HepG2 (cell line): Measurements from ENCODE around the gene ECEL1. TPM values are rescaled to one million over a fixed set of nuclear protein-coding genes. Genes with fewer than 3 reads are reported as not detected.
A peak's percentile ranks its signal among the peaks of the same experiment; 100 is the strongest.

ENCODE experiments used
- ATAC-seq: fragments of 200-7000 bp; cut with Tn5 transposase; 3 replicates; pipeline ENCODE4 v1.9.1; 2020; ENCODE audit warnings: mild to moderate bottlenecking, moderate library complexity
- BruUV-seq: library from RNA; stranded (reverse); fragments of 400-500 nt; replicated peaks from 2 replicates; lab custom pipeline; 2021; lab: Mats Ljungman, UMichigan
- CTCF ChIA-PET: fragments of 300-600 bp; formaldehyde crosslinking; extraction: SDS; loops from one replicate; lab custom pipeline; 2021; ENCODE audit warnings: low total read pairs, inconsistent platforms, low intra/inter-chr PET ratio; lab: Yijun Ruan, JAX
- POLR2A ChIA-PET: fragments of 350-600 bp; sonication (Branson Sonifier 250); formaldehyde crosslinking; loops from one replicate; lab custom pipeline; 2020; ENCODE audit warnings: antibody characterized with exemption, inconsistent platforms; lab: Yijun Ruan, JAX
- DNase-seq: peaks from one replicate; pipeline ENCODE4 v3.0.0-alpha.2; 2015; ENCODE audit warnings: low spot score
- FAIRE-seq: peaks from 3 replicates; lab custom pipeline; 2011; peaks lifted over from hg19 to GRCh38; lab: Jason Lieb, UNC
- H2AFZ ChIP-seq: one replicate; pipeline ENCODE4 v1.6.1; 2011; ENCODE audit warnings: low read length, inconsistent platforms
- H3K27ac ChIP-seq: fragments of 300-600 bp; 3 replicates; pipeline ENCODE4 v1.8.0; 2011; ENCODE audit warnings: mixed run types, mild to moderate bottlenecking, mixed read lengths, low read length, inconsistent platforms; ENCODE audit not compliant: insufficient read depth; ENCODE audit errors: extremely low read length
- H3K27me3 ChIP-seq, 2 experiments: fragments of 200-600 bp in 1 of 2; 2 replicates in 1 of 2; 3 replicates in 1 of 2; pipeline versions ENCODE4 v1.6.0 to v1.8.0; 2011; ENCODE audit warnings: low read length in 2 of 2, mild to moderate bottlenecking in 2 of 2, moderate library complexity in 2 of 2, inconsistent platforms in 1 of 2; ENCODE audit not compliant: insufficient read depth in 2 of 2, control insufficient read depth in 1 of 2
- H3K36me3 ChIP-seq, 2 experiments: fragments of 200-600 bp in 1 of 2; replicated peaks in 1 of 2; 2 replicates in 1 of 2; 3 replicates in 1 of 2; pipeline versions ENCODE4 v1.5.1 to v1.8.0; 2011; ENCODE audit warnings: low read length in 2 of 2, inconsistent platforms in 1 of 2; ENCODE audit not compliant: insufficient read depth in 2 of 2, control insufficient read depth in 1 of 2
- H3K4me1 ChIP-seq: 2 replicates; pipeline ENCODE4 v1.5.1; 2012; ENCODE audit warnings: low read length, inconsistent platforms; ENCODE audit not compliant: insufficient read depth
- H3K4me2 ChIP-seq: 2 replicates; pipeline ENCODE4 v1.6.0; 2011; ENCODE audit warnings: low read depth, low read length, inconsistent platforms
- H3K4me3 ChIP-seq, 3 experiments: fragments of 200-600 bp in 1 of 3; sonication (generic), shearing (Covaris generic) in 1 of 3; replicated peaks in 1 of 3; 2 replicates each; pipeline ENCODE4 v1.5.1; 2011 to 2016; ENCODE audit warnings: low read length in 3 of 3, inconsistent platforms in 2 of 3, low read depth in 2 of 3, mild to moderate bottlenecking in 2 of 3, control low read depth in 1 of 3, mixed read lengths in 1 of 3; ENCODE audit not compliant: insufficient read depth in 1 of 3
- H3K79me2 ChIP-seq: one replicate; pipeline ENCODE4 v1.6.1; 2011; ENCODE audit warnings: low read length, inconsistent platforms; ENCODE audit not compliant: insufficient read depth
- H3K9ac ChIP-seq: 2 replicates; pipeline ENCODE4 v1.6.0; 2011; ENCODE audit warnings: mild to moderate bottlenecking, low read depth, low read length, inconsistent platforms; ENCODE audit not compliant: insufficient read depth
- H3K9me3 ChIP-seq: 2 replicates; pipeline ENCODE4 v1.5.1; 2012; ENCODE audit warnings: mild to moderate bottlenecking, low read length
- H4K20me1 ChIP-seq: 2 replicates; pipeline ENCODE4 v1.6.0; 2011; ENCODE audit warnings: inconsistent platforms, mild to moderate bottlenecking, low read length, moderate library complexity; ENCODE audit not compliant: insufficient read depth
- BHLHE40 ChIP-seq: IDR thresholded peaks from 2 replicates; pipeline ENCODE4 v1.6.1; 2011; ENCODE audit warnings: low read length, improper control_type of control experiment
- KDM5B ChIP-seq: sonication (generic); formaldehyde crosslinking; IDR thresholded peaks from 2 replicates; pipeline ENCODE4 v1.4.0; 2020; ENCODE audit warnings: missing genetic modification reagents, mild to moderate bottlenecking, borderline replicate concordance
- MAZ ChIP-seq, 2 experiments: sonication (generic) in 1 of 2; formaldehyde crosslinking in 1 of 2; IDR thresholded peaks; 2 replicates each; pipeline versions ENCODE4 v1.5.0 to v1.6.1; 2012 to 2020; ENCODE audit warnings: low read depth in 2 of 2, mild to moderate bottlenecking in 2 of 2, borderline replicate concordance in 1 of 2, improper control_type of control experiment in 1 of 2, low read length in 1 of 2, missing genetic modification reagents in 1 of 2, moderate library complexity in 1 of 2
- ZNF343 ChIP-seq: sonication (generic); formaldehyde crosslinking; IDR thresholded peaks from 2 replicates; pipeline ENCODE4 v1.4.0; 2020; ENCODE audit warnings: mild to moderate bottlenecking, missing genetic modification reagents
- WGBS: methylation state at CpG from one replicate; pipeline ENCODE4 v1.1.6; 2017; ENCODE audit warnings: low lambda C conversion rate; 5-methylcytosine and 5-hydroxymethylcytosine counted together
- in situ Hi-C: cut with HindIII; loops from 2 replicates; pipeline ENCODE4 v1.10.0; 2017; ENCODE audit warnings: low pct_unique_long_range_greater_than_20kb; ENCODE audit not compliant: extremely low pct_ligation_motif_present
- intact Hi-C: fragments of 100-400 bp; cut with micrococcal nuclease; formaldehyde crosslinking; loops from one replicate; pipeline ENCODE4 v1.10.0; 2022; ENCODE audit not compliant: unreplicated experiment
- polyA plus RNA-seq, 8 experiments: library from polyadenylated mRNA; depleted of rRNA in 3 of 8; stranded (reverse) in 7 of 8; unstranded in 1 of 8; fragments of >200 nt; fragmentation: Illumina TruSeq in 4 of 8; extraction: Trizol in 4 of 8; gene quantifications; 2 replicates each; pipeline versions ENCODE4 v1.2.1 to v1.2.3, GENCODE V29; 2011 to 2016; ENCODE audit warnings: low read depth in 4 of 8, missing spikeins in 1 of 8, mixed read lengths in 1 of 8; ENCODE audit not compliant: insufficient read depth in 1 of 8
- total RNA-seq, 5 experiments: library from RNA; depleted of rRNA; stranded (reverse); fragments of >200 nt; fragmentation: Illumina TruSeq; extraction: Trizol; gene quantifications; 2 replicates each; pipeline ENCODE4 v1.2.3, GENCODE V29; 2016; ENCODE audit warnings: low read depth in 1 of 5

The ECEL1 gene
- total and polyA plus RNA-seq, 2 of the 13 experiments (the other 11 are each of a cell fraction or from before 2014, with no cell fraction given): not detected

DNA sequence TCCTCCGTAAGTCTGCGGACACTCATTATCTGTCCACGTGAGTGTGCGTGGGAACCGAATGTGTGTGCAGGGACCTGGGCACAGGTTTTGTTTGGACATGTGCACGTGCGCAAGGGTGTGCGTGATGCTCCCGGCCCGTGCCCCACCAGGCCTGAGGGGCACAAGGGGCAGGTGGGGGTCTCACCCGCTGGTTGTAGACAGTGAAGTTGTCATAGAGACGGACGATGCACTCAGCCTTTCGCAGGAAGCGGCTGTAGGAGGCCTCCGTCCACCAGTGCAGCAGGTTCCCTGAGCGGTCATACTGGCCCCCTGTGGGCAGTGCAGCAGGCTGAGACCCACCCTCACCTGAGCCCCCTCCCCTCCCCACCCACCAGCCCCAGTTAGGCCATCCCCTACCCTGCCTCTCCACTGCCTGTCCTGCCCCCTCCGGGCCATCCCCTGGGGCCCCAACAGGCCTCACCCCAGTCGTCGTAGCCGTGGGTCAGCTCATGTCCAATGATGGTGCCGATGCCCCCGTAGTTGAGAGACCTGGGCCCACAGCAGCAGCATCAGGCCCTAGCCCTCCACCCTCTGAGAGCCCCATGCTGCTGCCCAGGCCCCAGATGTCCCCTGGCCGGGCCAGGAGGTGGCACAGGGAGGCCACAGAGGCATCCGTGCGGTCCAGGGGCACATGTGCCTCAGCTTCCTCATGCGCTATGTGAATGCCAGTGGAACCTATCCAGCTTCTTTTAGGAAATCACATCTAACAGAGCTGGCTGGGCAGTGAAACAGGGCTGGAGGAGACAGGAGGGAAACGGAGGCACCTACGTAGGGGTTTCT, 6.1 kb downstream of the ECEL1 start:
- ChIA-PET CTCF (no interaction called here), POLR2A (no interaction called here)
- in situ Hi-C loops (no loop called here), intact Hi-C loops (no loop called here)
- ATAC-seq: no peak
- no peak for TF ChIP-seq ZNF343 (CRISPR knock-in tag)
- TF ChIP-seq BHLHE40: 0 out of 2 replicates have a peak, but pooled peaks have one; percentile 26
- Histone ChIP-seq H3K9me3 (no peaks in the 10 kb centered on the region), H3K36me3 (no peaks in the 10 kb centered on the region), H3K4me2 (no peak overlapping the region), H2AFZ (no peak overlapping the region), H3K27me3 (peaks cover 32 to 83% of the 10 kb centered on the region in 2 experiments), H3K4me3 (no peak overlapping the region), H3K4me1 (no peaks in the 10 kb centered on the region), H4K20me1 (no peaks in the 10 kb centered on the region; the same call in 1 of the 2 replicates), H3K79me2 (no peaks in the 10 kb centered on the region), H3K27ac (no peak overlapping the region), H3K9ac (no peak overlapping the region)
- no peak for FAIRE-seq
- WGBS: 36% methylated on average over 25 of the region's 29 CpGs
- DNase-seq: no peak
- no TSS peak for BruUV-seq

DNA sequence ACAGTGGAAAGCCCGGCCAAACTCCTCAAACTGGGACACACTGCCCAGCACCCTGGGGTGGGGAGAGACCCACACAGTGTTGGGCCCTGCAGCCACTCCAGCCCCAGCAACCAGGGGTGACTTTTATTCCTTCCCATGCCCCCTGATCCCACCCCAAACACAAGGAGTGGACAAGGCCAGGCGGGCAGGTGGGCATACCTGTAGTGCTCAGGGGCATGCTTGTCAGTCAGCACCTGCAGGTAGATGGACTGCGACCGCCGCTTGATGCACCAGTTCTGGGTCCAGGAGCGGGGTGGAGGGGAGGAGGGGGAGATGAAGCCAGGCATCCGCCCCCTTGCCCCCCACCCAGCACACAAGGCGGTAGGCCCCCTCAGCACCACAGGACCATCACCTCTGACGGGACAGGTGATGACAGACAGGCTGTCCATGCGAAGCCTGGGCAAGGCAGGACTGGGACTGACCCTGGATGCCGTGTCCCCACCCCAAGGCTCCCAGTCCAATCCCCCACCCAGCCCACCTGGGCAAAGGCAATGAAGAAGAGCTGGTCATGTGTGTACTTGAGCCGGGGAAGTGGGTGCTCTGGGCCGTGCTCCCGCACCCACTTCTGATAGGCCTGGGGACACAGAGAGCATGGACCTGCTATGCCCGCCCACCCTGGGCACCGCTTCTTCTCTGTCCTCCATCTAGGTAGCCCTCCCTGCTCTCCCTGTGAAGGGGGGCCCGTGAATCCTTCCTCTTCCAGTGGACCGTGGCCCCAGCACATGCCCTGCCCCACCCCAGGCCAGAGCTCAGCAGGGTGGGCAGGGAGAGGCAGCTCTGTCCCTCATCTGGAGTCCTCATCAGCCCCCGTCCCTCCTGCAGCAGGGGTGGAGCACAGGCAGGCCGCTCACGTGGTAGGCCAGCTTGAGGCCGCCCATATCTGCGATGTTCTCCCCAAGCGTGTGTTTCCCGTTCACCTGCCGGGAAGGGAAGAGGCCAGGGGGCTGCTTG, 7.1 kb downstream of the ECEL1 start:
- POLR2A ChIA-PET: no interaction called here
- in situ Hi-C loops: no loop called here

More for the DNA sequence above, 7.1 kb downstream of the ECEL1 start:
- CTCF ChIA-PET: interaction anchor here (2.2 kb wide), 1 partner anchor 42 kb away, joined by 6 read pairs; no protein-coding TSS in a partner anchor
- no TSS peak for BruUV-seq
- Histone ChIP-seq H3K27ac (no peak overlapping the region), H3K4me2 (no peak overlapping the region), H3K4me3 (no peak overlapping the region), H3K9ac (no peak overlapping the region), H3K36me3 (no peaks in the 10 kb centered on the region), H4K20me1 (no peaks in the 10 kb centered on the region; the same call in 1 of the 2 replicates), H3K27me3 (peaks cover 32 to 84% of the 10 kb centered on the region in 2 experiments), H3K4me1 (no peaks in the 10 kb centered on the region), H2AFZ (no peak overlapping the region), H3K9me3 (no peaks in the 10 kb centered on the region), H3K79me2 (no peaks in the 10 kb centered on the region)
- DNase-seq: no peak
- intact Hi-C loops: no loop called here
- peak; percentile 5; the same call in 2 of the 3 replicates for ATAC-seq
- FAIRE-seq: no peak
- TF ChIP-seq MAZ (IDR thresholded peaks at IDR 0.05; ENCODE audit: borderline replicate concordance, low read depth, low read length) (no peak), MAZ (CRISPR knock-in tag; IDR thresholded peaks at IDR 0.05; ENCODE audit: low read depth) (no peak), KDM5B (CRISPR knock-in tag) (peak; percentile 1; the same call in 1 of the 2 replicates)
- 21% methylated on average over 17 of the region's 26 CpGs for WGBS
